Activated CD4-positive, CD25-positive, alpha-beta regulatory T cell treated with anti-CD3 and anti-CD28 coated beads, Interleukin-2, amount 50 U/mL, for 24 hours (primary cell): ENCODE results near the gene RAB19.
"Not testable (repeated sequence)": the region's sequence is repeated elsewhere in the genome, so short reads cannot be mapped to it uniquely, and the experiment has no call there.

Source experiments
- ATAC-seq, 2 donors: fragments of 150-1000 bp; cut with Tn5 transposase; one replicate each; pipeline ENCODE4 v1.10.0; 2021; ENCODE audit warnings: mild to moderate bottlenecking in 1 of 2, moderate library complexity in 1 of 2

RAB19 gene

DNA sequence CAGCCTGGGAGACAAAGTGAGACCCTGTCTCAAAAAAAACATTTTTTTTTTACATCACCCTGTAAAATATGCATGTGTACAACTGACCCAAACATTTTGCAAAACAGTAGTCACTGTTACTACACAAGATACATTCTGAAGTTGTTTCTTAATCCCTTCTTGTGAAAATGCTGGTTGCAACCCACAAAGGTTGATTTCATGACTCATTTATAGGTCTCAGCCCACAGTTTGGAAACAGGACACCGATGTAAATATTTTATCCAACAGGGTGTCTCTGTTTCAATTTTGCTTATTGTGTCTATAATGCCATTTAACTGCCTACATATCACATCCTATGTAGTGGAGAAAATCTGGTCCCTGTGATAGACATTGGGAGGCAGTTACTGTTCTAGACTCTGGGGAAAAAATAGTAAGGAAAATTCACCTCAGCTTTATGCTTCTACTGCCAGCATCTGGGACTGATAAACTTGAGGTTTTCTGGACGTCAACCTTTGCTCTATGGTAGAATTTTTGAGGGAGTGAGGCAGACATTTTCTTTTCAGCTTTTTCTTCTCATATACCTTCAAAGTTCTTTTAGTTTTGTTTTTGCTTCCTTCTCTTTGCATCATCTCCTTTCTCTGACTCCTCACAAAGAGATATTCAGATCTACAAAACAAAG is 1.6 kb upstream of the RAB19 start:
- ATAC-seq: no peak

DNA sequence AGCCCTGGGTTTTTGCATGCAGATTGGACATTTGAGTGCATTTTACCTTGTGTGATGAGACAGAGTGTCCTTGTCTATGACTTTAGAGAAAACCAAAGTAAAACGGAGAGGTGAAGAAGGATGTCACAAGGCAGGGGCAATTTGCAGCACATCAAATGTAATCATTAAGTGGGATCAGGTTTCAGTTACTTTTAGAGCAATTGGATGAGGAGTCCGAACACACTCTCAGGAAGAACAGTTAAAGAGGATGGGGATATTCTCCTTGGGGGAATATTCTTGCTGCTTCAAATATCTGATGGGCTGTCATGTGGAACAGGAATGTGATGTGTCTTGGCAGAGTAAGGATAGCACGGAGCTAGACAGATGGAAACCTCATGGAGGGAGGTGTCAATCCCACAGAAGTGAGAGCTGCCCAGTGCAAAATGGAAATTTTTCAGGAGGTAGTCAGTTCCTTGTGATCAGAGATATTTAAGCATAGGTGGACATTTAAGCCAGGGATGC is 757 bp downstream of the RAB19 start:
- no peak for ATAC-seq

DNA sequence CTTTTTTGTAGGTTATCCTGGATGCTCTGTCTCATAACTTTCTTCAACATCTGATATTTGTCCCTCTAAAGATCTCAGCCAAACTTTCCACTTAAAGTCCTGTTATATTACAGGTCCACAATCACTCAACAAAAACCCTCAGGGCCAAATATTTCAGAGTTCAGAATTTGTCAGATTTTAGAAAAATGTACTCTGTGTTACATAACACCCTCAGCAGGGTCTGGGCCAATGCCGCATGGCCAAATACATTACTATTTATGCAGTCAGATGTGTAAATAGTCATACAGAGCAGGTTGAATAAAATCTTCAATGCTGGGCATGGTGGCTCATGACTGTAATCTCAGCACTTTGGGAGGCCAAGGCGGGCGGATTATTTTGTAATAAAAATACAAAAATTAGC is 11.5 kb downstream of the RAB19 start:
- no peak for ATAC-seq

DNA sequence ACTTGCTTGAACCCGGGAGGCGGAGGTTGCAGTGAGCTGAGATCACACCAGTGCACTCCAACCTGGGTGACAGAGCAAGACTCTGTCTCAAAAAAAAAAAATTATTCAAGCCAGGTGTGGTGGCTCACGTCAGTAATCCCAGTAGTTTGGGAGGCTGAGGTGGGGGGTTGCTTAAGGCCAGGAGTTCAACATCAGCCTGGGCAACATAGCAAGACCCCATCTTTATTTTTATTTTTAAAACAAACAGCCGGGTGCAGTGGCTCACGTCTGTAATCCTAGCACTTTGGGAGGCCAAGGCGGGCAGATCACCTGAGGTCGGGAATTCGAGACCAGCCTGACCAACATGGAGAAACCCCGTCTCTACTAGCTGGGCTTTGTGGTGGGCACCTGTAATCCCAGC is 12.0 kb downstream of the RAB19 start:
- not testable (repeated sequence) for ATAC-seq

DNA sequence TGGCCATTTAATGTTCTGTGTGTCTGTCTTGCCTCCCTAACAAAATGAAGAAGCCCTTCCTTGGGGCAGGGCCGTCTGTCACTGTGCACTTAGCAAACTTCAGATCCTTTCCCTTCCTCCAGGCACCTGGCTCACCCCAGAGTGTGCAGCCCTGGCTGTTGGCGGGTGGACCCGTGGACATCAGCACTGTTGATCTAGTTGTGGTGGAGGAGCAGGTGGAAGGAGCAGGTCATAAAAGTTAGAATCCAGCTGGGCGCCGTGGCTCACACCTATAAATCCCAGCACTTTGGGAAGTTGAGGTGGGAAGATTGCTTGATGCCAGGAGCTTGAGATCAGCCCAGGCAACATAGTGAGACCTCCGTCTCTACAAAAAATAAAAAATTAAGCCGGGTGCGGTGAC is 12.7 kb downstream of the RAB19 start:
- no peak for ATAC-seq

DNA sequence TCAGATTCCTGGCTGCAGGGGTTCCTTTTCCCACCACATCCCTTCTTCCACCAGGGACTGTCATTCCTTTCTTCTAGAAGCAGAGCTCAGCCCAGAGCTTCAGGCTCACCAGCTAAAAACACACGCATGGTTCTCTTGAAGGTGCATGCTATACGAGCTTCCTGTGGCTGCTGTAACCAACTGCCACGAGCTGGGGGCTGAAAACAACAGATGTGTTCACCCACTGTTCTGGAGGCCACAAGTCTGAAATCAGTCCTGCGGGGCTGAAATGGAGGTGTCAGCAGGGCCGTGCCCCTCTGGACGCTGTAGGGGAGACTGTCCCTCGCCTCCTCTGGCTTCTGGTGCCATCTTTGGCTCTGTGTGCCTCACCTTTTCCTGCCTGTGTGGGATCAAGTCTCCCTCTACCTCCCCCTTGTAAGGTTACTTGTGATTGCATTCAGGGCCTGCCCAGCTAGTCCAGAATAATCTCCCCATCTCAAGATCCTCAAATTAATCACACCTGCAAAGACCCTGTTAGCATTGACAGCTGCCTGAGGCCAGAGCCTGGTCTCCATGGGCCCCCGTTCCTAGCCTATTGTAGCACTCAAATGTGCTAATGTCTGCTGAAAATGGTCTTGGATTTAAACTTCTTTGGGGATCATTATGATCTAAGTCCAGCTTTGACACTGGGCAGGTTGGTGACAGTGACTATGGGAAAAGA is 13.7 kb downstream of the RAB19 start:
- ATAC-seq: no peak

DNA sequence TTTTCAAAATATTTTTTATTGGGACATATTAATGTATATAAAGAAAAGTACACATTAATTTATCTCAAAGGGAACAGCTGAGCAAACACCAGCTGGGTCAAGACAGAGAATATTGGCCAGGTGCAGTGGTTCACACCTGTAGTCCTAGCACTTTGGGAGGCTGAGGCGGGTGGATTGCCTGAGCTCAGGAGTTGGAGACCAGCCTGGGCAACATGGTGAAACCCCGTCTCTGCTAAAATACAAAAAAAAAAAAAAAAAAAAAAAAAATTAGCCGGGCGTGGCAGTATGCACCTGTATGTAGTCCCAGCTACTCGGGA is 14.3 kb downstream of the RAB19 start:
- ATAC-seq: not testable (repeated sequence)

DNA sequence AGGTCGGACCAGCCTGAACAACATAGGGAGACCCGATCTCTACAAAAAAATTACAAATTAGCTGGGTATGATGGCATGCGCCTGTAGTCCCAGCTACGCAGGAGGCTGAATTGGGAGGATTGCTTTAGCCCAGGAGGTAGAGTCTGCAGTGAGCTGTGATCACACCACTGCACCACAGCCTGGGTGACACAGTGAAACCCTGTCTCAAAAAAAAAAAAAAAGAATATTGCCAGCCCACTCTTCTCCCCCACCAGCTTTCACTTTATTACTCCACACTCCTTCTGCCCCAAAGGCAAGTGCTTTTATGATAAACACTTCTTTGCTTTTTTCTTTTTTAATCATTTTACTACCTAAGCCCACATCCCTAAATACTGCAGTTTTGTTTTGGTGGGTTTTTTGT is 14.8 kb downstream of the RAB19 start:
- ATAC-seq: no peak

DNA sequence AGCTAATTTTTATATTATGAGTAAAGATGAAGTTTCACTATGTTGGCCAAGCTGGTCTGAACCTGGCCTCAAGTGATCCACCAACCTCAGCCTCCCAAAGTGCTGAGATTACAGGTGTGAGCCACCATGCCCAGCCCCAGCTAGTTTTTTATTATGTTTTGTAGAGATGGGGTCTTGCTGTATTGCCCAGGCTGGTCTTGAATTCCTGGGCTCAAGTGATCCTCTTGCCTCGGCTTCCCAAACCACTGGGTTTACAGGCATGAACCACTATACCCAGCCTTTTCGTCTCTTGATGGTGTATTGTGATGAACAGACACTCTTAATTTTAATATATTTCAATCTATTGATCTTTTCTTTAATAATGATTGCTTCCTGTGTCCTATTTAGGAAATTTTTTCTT is 17.7 kb downstream of the RAB19 start:
- no peak for ATAC-seq

DNA sequence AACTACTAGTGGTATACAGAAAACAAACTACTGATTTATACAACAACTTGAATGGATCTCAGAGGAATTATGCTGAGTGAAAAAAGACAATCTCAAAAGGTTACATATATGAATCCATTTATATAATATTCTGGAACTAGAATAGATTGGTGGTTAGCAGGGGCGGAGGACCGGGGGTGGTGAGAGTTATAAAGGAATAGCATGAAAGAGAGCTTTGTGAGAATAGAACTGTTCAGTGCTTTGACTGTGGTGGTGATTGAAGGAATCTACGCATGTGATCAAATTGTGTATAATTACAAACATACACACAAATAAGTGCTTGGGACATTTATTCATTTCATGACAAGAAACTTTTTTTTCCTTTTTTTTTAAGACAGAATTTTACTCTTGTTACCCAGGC is 19.6 kb downstream of the RAB19 start:
- ATAC-seq: no peak

DNA sequence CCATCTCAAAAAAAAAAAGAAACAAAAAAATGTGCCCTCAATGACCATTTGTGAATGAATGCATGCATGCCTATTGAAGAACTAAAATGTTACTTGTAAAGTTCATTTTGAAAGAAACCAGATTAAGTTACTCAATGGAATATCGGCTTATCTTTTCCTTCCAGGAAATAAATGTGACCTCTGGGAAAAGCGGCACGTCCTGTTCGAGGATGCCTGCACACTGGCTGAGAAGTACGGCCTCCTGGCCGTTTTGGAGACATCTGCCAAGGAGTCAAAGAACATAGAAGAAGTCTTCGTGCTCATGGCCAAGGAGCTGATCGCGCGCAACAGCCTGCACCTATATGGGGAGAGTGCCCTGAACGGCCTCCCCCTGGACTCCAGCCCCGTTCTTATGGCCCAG is 21.9 kb downstream of the RAB19 start:
- ATAC-seq: no peak

DNA sequence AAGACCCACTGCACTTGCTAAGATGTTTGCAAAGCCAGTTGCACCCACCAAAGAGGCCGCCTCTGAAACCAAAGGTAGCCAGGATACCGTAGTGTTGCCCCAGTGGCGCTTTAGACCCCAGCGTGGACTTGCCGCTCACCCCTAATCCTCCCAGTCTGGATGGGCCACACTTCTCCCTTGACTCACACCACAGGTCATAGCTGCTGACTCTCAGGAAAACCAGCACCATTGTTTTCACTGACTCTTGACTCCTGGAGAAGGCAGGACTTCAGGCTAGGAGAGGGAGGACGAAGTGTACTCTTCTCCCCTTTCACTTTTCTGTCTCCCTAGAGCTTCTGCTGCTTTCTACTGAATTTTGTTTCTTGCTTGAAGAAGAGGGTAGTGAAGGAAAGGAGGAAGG is 22.3 kb downstream of the RAB19 start:
- ATAC-seq: no peak

DNA sequence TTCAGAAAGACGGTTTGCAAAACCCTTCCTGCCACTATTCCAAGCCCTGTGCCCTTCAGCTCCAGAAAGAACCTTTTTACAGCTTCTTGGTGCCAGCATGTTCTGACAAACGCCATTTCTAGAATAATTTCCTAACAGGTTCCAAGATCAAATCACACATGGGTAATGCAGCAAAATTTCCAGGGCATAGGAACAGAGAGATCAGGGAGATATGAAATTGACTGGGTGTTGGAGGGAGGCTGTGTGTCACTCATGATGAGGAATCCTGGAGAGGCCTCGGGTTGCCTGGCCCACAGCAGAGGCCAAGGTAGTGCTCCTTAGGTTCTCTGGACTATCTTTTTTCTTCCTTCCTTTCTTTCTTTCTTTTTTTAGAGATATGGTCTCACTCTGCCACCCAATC is 29.5 kb downstream of the RAB19 start:
- ATAC-seq: no peak

DNA sequence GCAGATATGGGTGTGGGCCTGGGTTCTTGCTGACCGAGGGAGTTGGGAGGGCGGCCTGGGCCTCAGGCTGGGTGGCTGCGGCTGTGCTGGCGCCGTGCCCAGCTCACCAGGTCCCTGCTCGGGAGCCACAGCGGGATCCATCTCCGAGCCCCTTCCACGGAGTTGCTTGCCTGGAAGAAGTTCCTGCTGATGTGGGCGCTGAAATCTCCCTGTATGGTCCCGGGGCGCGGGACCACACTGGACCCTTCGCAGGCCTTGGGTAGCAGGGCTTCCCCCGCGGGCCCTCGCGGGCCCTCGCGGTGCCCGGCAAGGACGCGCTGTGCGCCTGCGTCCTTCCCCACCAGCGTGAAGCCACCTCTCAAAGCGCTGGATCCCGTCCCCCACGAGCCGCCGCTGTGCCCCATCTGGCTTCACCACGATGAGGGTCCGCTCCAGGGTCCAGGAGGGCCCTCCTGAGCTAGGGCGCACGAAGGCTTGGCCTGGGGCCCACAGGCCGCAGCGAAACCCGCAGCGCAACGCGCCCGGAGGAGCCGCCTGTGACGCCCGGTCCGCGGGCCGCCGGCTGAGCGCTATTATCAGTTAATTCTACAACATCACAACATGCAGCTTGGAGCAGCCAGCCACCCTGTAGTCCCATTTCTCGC is 31.5 kb downstream of the RAB19 start:
- no peak for ATAC-seq

DNA sequence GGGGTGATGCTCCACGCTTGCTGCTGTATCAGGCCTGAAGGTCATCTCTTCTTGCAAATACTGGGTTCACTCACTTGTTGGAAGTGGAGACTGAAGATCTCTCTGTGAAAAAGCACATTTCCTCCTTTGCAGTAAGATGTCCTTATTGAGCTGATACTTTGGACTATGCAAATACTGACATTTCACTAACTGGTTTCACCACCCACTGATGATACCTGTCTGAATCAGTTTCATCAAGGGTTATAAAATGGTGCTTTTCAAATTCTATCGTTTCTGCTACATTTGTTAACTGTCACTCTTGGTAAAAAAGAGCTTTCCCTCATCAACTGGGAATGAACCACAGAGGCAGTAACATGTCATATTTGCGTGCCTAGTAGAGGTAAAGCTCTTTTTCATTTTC is 35.5 kb downstream of the RAB19 start:
- peak; percentile 41 to 44 for ATAC-seq

DNA sequence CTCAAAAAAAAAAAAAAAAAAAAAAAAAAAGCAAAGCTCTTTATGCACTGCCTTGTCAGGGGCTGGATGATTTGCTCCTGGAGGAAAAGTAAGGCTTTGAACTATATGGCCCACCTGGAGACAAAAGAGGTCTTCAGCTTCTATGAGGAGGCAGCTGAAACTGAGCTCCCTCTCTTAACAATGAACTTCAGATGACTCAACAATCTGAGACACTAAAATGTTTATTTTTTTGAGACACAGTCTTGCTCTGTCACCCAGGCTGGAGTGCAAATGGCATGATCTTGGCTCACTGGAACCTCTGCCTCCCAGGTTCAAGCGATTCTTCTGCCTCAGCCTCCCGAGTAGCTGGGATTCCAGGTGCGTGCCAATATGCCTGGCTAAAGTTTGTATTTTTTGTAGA is 36.7 kb downstream of the RAB19 start:
- no peak for ATAC-seq

DNA sequence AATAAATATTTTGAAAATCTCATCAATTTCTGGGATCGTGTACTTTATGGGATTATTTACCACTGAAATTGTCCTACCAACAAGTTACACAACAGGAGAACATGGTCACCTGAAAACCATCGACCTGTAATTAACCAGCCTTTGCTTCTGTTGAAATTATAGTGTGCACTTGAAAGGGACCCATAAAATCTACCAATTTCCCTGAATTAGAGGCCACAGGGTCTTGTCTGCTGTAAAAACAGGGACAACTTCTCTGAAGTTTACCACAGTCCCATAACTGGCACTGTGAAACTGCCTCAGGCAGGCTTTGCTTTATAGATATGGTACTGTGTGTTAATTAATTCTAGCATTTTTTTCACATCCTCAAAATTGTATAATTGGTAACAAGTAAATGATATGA is 37.7 kb downstream of the RAB19 start:
- ATAC-seq: no peak

DNA sequence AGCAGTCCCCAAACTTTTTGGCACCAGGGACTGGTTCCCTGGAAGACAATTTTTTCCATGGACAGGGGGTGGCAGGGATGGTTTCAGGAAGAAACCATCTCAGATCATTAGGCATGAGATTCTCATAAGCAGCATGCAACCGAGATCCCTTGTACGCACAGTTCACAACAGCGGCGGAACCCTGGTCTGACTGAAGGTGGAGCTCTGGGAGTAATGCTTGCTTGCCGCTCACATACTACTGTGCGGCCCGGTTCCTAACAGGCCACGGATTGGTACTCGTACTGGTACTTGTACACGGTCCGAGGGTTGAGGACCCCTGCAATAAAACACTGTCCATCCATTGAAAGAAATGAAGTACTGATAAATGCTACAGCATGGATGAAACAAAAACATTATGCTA is 42.6 kb downstream of the RAB19 start:
- no peak for ATAC-seq

DNA sequence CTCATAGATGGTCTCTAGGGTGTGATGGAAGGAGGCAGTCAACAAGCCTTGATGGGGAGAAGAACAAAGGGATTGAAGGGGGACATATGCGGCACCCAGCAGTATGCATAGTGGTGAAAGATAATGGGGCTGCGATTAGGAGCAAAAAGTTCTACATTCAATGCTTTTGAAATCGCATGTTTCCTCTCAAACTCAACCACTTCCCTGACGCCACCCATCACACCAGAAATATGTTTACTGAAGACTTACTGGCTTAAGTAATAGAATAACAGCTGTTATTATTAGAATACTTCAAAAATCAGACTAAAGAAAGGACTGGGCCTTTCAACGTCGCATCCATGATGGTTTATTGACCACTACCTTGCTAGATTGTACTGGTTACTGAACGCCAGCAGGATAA is 44.0 kb downstream of the RAB19 start:
- no peak for ATAC-seq

DNA sequence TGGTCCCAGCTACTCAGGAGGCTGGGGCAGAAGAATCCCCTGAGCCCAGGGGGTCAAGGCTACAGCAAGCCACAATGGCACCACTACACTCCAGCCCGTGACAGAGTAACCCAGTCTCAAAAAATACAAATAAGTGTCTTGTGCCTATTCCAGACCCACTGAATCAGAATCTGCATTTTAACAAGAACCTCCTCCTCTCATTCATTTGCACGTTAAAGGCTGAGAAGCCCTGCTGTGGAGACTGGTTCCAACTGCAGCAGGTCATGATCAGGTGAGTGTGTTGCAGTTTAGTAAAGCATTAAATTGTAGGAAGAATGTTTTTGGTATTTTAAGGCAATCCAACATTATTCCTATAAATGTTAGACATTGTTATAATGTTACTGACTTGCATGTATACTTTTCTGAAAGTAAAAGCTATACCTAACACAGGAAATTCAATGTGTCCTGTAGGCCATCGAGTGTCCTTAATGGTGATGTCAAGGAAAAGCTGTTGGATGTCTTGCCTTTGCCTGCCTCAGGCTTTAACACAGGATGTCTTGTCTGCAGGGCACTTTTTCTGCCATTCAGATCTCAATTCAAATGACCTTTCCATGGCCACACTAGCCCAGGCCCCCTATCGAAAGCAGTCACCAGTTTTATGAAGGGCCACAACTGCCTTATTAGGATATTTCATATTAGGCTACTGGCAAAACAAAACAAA is 45.1 kb downstream of the RAB19 start:
- ATAC-seq: no peak

DNA sequence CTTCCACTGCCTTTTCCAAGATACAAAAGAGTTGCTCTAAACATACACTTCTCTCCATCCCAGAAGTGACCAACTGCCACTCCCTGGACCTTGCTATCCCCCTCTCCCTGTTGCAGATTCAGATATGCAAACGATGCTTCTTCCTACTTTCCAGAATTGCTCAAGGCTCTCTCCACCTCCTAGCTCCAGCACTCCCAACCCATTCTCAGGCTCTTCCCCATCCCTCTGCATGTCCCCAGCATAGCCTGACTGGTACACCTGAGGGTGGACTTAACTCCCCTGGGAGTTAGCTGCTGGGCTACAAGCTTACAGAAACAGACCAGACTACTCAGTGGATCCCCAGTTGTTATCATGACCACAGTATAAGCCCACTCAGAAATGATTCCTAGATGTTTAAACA is 47.9 kb downstream of the RAB19 start:
- ATAC-seq: no peak

DNA sequence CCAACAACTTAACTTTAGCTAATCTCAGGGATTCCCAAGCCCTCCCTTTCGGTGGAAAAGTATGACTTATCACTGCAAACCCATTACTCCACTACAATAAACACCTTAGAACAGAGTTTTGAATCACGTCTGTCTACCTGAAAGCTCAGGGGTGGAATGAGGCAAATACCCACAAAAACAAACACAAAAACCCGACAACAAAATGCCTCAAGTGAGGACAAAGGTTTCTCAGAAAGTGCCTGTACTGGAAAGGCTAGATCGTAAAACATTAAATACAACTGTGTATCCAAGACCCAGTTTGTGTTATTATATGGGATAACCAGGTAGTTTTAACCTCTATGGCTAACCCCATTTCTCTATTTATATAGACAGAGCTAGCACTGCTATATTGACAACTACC is 49.4 kb downstream of the RAB19 start:
- no peak for ATAC-seq

DNA sequence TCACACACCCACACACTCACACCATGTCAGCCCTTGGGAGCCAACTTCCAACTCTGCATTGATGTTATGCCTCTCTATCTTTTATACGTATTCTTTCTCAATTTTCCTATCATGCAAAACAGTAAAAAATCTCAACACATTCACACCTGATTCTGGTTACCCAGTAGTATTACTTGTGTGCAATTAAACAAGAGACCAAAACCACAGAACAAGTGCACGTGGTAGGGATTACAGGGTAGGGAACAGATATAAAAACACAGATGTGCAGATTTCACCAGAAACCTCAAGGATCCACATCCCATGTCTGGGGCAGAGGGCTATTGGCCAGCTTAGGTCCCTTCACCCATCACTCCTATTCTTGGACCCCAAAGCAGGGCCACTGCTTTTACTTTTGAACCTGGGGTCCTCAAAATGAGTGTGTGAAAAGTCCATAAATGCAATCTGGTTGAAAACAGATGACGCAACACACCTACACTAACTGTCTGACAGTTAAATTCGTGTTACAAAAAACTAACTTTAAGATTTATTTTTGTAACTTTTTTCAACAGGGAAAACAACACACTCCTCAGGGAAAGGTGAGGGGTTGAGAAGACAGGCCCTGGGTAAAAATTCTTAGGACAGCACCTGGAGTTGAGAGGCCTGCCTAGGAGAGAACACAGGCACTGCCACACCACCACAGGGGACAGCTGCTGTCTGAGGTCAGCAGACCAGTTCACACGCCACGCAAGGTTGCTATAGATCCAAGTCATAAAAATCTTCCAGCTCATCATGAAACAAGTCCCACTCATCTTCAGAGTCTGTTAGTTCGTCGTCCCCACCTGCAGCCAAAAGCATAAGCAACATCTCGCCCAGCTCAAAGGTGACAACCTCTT is 50.2 kb downstream of the RAB19 start:
- peak; percentile 35 to 38 for ATAC-seq
